HG02571 (cell line): Measurements from ENCODE around the gene APOBEC3C.
"Not testable (repeated sequence)": the region's sequence is repeated elsewhere in the genome, so short reads cannot be mapped to it uniquely, and the experiment has no call there.

Source experiments
- ATAC-seq: cut with Tn5 transposase; IDR thresholded peaks from one replicate; pipeline ENCODE4 v1.9.1; 2021; ENCODE audit warnings: mild to moderate bottlenecking, moderate library complexity; ENCODE audit not compliant: unreplicated experiment

The APOBEC3C gene

GRCh38 chr22:39055658-39056057 is 41.6 kb downstream of the APOBEC3C start:
- no peak for ATAC-seq

- ATAC-seq = not testable (repeated sequence)
Measured at GRCh38 chr22:39061290-39061689, 47.2 kb downstream of the APOBEC3C start.

GRCh38 chr22:39061951-39062350 is 47.9 kb downstream of the APOBEC3C start:
- not testable (repeated sequence) for ATAC-seq

- ATAC-seq = not testable (repeated sequence)
Measured at GRCh38 chr22:39063904-39064303, 49.8 kb downstream of the APOBEC3C start.

- not testable (repeated sequence) for ATAC-seq
Measured at GRCh38 chr22:39066442-39067276, 52.6 kb downstream of the APOBEC3C start.

- ATAC-seq = no peak
Measured at GRCh38 chr22:39068033-39068785, 54.2 kb downstream of the APOBEC3C start.
